HG03460 (cell line): Measurements from ENCODE around the gene SCNN1A.

Source experiments
- ATAC-seq: cut with Tn5 transposase; IDR thresholded peaks from one replicate; pipeline ENCODE4 v1.9.1; 2021; ENCODE audit not compliant: unreplicated experiment

The SCNN1A gene

GRCh38 chr12:6375269-6376078 is at the start of gene SCNN1A:
Gene SCNN1A (minus strand): TSS chr12:6375563. CDS start chr12:6374783, 780 bp downstream.
- no peak for ATAC-seq

- ATAC-seq: no peak
Observed at GRCh38 chr12:6424866-6425265, 49.5 kb upstream of the SCNN1A start.

- no peak for ATAC-seq
Observed at GRCh38 chr12:6424008-6424347, 48.6 kb upstream of the SCNN1A start.

- peak; percentile 42 for ATAC-seq
Observed at GRCh38 chr12:6423267-6424007, 48.1 kb upstream of the SCNN1A start.

GRCh38 chr12:6420364-6420763 is 45.0 kb upstream of the SCNN1A start:
- no peak for ATAC-seq

GRCh38 chr12:6418796-6419195 is 43.4 kb upstream of the SCNN1A start:
- no peak for ATAC-seq

- no peak for ATAC-seq
Observed at GRCh38 chr12:6416596-6416995, 41.2 kb upstream of the SCNN1A start.

- no peak for ATAC-seq
Observed at GRCh38 chr12:6407236-6407954, 32.0 kb upstream of the SCNN1A start.

GRCh38 chr12:6405963-6406362 is 30.6 kb upstream of the SCNN1A start:
- no peak for ATAC-seq

GRCh38 chr12:6404390-6404789 is 29.0 kb upstream of the SCNN1A start:
- no peak for ATAC-seq

- no peak for ATAC-seq
Observed at GRCh38 chr12:6399884-6400644, 24.7 kb upstream of the SCNN1A start.

GRCh38 chr12:6396031-6396430 is 20.7 kb upstream of the SCNN1A start:
- no peak for ATAC-seq

- no peak for ATAC-seq
Observed at GRCh38 chr12:6394398-6394797, 19.0 kb upstream of the SCNN1A start.

- no peak for ATAC-seq
Observed at GRCh38 chr12:6393109-6393508, 17.7 kb upstream of the SCNN1A start.

GRCh38 chr12:6392504-6392903 is 17.1 kb upstream of the SCNN1A start:
- no peak for ATAC-seq

GRCh38 chr12:6391013-6391412 is 15.7 kb upstream of the SCNN1A start:
- no peak for ATAC-seq

- no peak for ATAC-seq
Observed at GRCh38 chr12:6390084-6390799, 14.9 kb upstream of the SCNN1A start.

GRCh38 chr12:6387541-6387940 is 12.2 kb upstream of the SCNN1A start:
- ATAC-seq: no peak

GRCh38 chr12:6386491-6386890 is 11.1 kb upstream of the SCNN1A start:
- ATAC-seq: no peak

GRCh38 chr12:6386038-6386437 is 10.7 kb upstream of the SCNN1A start:
- ATAC-seq: no peak
